AG10803 (cell line): ENCODE data around the gene TXNDC8.
A peak's percentile ranks its signal among the peaks of the same experiment; 100 is the strongest.

Experiments
- DNase-seq: peaks from one replicate; pipeline ENCODE4 v3.0.0; 2010; ENCODE audit warnings: low read depth
- H3K4me3 ChIP-seq: 2 replicates; pipeline ENCODE4 v1.5.1; 2011; ENCODE audit warnings: mild to moderate bottlenecking, low read length, control low read depth
- CTCF ChIP-seq: conservative IDR thresholded peaks from 2 replicates; pipeline ENCODE4 v1.5.1; 2011; ENCODE audit warnings: mild to moderate bottlenecking, low read length, control low read depth, inconsistent platforms

The TXNDC8 gene

DNA sequence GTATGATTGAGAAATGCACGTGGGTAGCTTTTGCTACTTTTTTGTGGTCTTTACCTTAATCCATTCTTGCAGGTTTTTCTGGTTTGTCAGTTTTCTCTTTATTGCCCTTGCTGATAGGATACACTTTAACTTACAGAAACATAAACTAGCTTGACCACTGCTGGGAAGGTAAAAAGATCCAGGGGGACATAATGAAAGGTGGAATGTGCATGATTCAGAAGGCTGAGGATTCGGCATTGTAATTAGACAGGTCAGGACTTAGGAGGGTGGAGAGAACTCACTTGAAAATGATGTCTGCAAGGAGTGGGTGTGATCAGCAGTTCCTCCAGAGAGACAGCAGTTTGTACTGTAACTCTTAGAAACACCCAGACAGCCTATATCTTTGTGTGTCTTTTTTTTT is 19.8 kb upstream of the TXNDC8 start:
- no peak for TF ChIP-seq CTCF
- DNase-seq: no peak
- no peak overlapping the region for H3K4me3 ChIP-seq

DNA sequence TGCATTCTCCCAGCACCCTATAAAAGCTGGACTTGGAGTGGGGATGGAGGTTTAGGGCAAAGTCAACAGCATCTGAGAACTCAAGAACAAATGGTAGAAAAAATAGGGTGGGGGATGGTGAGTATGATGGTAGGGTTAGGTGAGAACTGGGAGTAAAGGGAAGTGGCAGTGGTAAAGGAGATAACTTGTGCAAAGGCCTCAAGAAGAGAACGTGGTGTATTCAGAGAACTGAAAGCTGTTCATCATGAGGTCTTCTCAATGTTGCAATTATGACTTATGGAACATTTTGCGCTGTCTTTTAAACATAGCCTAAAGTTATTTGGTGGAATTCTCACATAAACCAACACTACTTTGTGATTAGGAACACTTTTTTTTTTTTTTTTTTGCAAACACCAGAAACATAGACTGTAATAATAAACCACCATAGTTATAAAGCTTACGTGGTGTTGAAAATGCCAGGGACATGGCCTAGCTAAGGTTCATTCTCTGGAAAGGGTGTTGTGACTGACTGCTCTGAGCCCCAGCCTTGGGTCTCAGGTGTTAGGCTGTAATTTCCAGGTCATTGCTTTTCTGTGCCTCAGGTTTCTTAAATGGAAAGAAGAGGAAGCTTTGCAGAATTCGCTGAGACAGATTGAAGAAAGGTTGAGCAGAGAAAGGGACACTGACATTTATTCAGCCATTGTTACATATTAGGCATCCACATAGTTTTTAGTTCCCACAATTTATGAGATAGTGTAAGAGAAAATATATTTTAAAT is 19.2 kb upstream of the TXNDC8 start:
- TF ChIP-seq CTCF: no peak
- no peak for DNase-seq
- no peak overlapping the region for H3K4me3 ChIP-seq

- no peak for DNase-seq
- TF ChIP-seq CTCF: no peak
- no peak overlapping the region for H3K4me3 ChIP-seq
These were observed 18.2 kb upstream of the TXNDC8 start for GRCh38 chr9:110355911-110356310.

DNA sequence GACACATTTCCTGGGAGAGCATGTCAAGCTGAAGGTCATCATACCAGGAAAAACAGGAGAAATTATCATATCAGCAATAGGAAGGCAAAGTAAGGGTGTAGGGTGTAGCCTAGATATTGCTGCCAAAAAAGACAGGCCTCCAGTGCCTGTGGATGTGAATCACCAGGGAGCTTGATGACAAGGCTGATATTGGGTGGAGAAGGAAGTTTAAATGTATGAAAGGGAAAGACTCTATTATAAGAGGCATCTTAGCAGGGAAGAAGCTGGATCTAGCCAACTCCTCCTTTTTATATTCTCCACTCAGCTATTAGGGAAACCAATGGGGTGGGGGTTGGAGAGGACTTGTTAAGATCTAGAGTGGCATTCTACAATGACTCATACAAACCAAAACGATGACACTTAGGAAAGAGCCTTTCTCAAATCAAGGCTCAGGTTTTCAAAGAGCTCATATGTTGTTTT is 13.4 kb upstream of the TXNDC8 start:
- no peak for TF ChIP-seq CTCF
- no peak overlapping the region for H3K4me3 ChIP-seq
- peak; percentile 81 for DNase-seq

GRCh38 chr9:110346325-110346724 is 8.7 kb upstream of the TXNDC8 start:
- H3K4me3 ChIP-seq: no peak overlapping the region
- no peak for TF ChIP-seq CTCF
- DNase-seq: no peak

- H3K4me3 ChIP-seq: no peak overlapping the region
- peak; percentile 45 for DNase-seq
- no peak for TF ChIP-seq CTCF
These were observed 7.2 kb upstream of the TXNDC8 start for GRCh38 chr9:110344821-110345220.

- no peak for DNase-seq
- no peak for TF ChIP-seq CTCF
- no peak overlapping the region for H3K4me3 ChIP-seq
These were observed 5.9 kb upstream of the TXNDC8 start for GRCh38 chr9:110343551-110343950.
